ENCODE measurements around the gene EPN2.

- no peak for TF ChIP-seq CTCF (IDR thresholded peaks at IDR 0.05)
- TF ChIP-seq POLR2A (IDR thresholded peaks at IDR 0.05) = no peak
These were observed 17.5 kb downstream of the EPN2 start for GRCh38 chr17:19254651-19255050.
